Epithelial cell of proximal tubule (primary cell): ENCODE measurements around the gene EPN3. TPM values are rescaled to one million over a fixed set of nuclear protein-coding genes. Genes with fewer than 3 reads are reported as not detected.

ENCODE experiments used
- DNase-seq: peaks from one replicate; pipeline ENCODE4 v3.0.0-alpha.2; 2011; ENCODE audit warnings: low read depth
- H3K4me3 ChIP-seq: 2 replicates; pipeline ENCODE4 v1.5.1; 2011; ENCODE audit warnings: low read depth, mild to moderate bottlenecking, low read length
- CTCF ChIP-seq: conservative IDR thresholded peaks from 2 replicates; pipeline ENCODE4 v1.5.1; 2012; ENCODE audit warnings: low read depth, mild to moderate bottlenecking, low read length
- total RNA-seq: library from RNA; depleted of rRNA; stranded (reverse); fragments of >200 nt; gene quantifications from 2 replicates; pipeline ENCODE4 v1.2.3, GENCODE V29; 2015

Gene EPN3
- total RNA-seq, 1 donor from 2014 or later, result 2.8 TPM

DNA sequence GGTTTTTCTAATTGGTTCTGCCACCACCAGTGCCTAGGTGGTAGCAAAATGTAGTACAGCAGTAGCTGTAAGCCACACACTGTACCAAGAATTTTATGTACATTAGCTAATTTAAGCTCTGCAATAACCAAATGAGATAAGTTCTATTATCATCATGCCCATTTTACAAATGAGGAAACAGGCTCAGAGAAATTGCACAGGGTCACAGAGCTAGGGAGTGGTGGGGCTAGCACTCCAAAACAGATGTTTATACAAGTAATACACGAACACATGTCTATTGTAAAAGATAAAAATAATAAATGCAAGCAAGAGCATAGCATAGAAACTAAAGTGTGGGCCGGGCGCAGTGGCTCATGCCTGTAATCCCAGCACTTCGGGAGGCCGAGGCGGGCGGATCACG is 40.3 kb upstream of the EPN3 start:
- no peak for DNase-seq
- no peak for TF ChIP-seq CTCF
- H3K4me3 ChIP-seq, result no peak overlapping the region

DNA sequence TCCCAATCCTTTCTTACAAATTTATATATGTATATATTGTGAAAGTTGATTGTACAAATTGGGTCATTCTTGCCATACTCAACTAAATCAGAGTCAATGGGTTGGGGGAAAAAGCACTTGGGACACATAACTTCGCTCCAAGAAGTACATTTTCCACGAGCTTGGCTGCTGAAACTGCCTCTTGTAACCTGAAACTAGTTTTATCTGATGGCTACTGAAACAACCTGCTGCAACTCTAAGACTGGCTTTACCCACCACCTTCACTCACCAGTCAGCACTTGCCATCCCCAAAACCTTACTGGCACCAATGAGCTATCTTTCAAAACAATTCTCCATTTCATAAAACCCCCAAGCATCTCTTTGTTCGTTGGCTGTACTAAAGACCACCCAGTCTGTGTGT is 38.8 kb upstream of the EPN3 start:
- H3K4me3 ChIP-seq, result no peak overlapping the region
- TF ChIP-seq CTCF, result no peak
- no peak for DNase-seq

GRCh38 chr17:50495217-50495823 is 37.2 kb upstream of the EPN3 start:
- DNase-seq, result no peak

DNA sequence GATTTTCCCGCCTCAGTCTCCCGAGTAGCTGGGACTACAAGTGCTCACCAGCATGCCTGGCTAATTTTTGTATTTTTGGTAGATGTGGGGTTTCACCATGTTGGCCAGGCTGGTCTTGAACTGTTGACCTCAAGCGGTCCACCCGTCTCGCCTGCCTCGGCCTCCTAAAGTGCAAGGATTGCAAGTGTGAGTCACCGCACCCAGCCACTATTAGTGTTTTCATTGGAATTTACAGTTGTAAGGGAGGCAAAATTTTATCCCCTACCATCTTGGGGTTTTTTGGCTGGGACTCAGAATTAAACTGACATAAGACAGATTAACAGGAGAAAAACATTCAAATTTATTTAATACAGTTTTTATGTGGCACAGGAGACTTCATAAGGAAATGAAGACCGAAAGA is 36.6 kb upstream of the EPN3 start:
- DNase-seq, result no peak
- H3K4me3 ChIP-seq, result no peak overlapping the region
- no peak for TF ChIP-seq CTCF

More at GRCh38 chr17:50495217-50495823, 37.2 kb upstream of the EPN3 start:
- no peak overlapping the region for H3K4me3 ChIP-seq
- TF ChIP-seq CTCF, result no peak

DNA sequence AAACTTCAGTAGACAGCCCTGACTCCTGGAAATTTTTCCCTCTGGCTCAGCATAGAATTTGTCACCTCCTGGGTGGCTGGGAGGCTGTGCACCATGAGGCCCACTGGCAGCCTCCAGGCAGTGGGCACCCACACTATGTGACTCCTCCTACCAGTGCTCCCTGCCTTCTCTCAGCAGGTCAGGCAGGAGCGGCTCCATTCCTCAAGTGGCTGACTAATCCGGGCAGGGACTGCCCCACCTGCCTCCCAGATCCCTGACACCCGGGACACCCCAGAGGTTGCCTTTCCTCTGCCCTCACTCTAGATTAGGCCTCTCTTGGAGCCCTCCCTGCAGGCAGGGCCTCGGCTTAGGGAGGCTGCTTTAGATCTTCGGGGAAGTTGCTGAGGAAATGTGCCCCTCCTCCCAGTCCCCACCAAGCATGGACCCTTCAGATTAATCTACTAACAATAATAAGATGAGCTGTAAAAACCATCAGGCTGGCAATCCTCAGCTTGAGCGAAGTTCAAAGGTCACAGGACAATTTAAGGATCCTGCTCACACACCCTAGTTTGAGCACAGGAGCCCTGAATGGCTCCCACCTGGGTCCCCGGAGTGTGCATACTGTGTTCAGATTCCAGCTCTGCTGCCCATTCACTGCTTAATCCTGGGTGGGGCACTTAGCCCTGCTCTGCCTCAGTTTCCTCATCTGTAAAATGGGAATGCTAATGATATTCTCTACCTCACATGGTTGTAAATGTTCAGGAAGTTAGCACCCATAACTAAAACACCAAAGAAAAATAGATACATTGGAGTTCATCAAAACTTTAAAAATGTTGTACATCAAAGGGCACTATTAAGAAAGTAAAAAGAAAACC is 34.3 kb upstream of the EPN3 start:
- DNase-seq, result no peak
- TF ChIP-seq CTCF, result no peak

DNA sequence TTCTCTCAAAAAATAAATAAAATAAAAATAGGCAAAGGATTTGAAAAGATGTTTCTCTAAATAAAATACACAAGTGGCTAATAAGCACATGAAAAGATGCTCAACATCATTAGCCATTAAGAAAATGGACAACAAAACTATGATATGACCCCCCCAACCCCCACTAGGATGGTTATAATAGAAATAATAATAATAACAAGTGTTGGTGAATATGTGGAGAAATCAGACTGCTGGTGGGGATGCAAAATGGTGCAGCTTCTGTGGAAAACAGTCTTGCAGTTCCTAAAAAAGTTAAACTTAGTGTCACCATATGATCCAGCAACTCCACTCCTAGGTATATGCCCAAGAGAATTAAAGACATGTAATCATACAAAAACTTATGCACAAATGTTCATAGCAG is 33.3 kb upstream of the EPN3 start:
- no peak for TF ChIP-seq CTCF
- DNase-seq, result no peak
- H3K4me3 ChIP-seq, result no peak overlapping the region

More for the DNA sequence above, 34.3 kb upstream of the EPN3 start:
- H3K4me3 ChIP-seq, result no peak overlapping the region
